ENCODE measurements around the gene B3GALT4. TPM values are rescaled to one million over a fixed set of nuclear protein-coding genes. Genes with fewer than 3 reads are reported as not detected.

B3GALT4 gene
- total RNA-seq (2.2 TPM), polyA plus RNA-seq (ENCODE audit: insufficient read depth in 1 of 8, insufficient read length in 8 of 8, low replicate concordance in 1 of 8) (1 to 10 TPM; 1.5 to 2.6 (median 1.9) TPM)
- long read RNA-seq, donor 1, partial matches to known transcripts, result 0 of 3 reads
- long read RNA-seq, donor 1, other reads (novel, unspliced or antisense), result 0 of 3 reads
- long read RNA-seq, donor 2, result 0 reads
- long read RNA-seq, donor 3, partial matches to known transcripts, result 0 of 2 reads
- long read RNA-seq, donor 3, other reads (novel, unspliced or antisense), result 0 of 2 reads
- long read RNA-seq, donor 4, partial matches to known transcripts, result 0 of 2 reads
- long read RNA-seq, donor 4, other reads (novel, unspliced or antisense), result 0 of 2 reads
- long read RNA-seq, donor 5, partial matches to known transcripts, result 0 of 3 reads
- long read RNA-seq, donor 5, other reads (novel, unspliced or antisense), result 0 of 3 reads
- long read RNA-seq, donor 6, partial matches to known transcripts, result 0 of 3 reads
- long read RNA-seq, donor 6, other reads (novel, unspliced or antisense), result 0 of 3 reads
- long read RNA-seq, donor 7, partial matches to known transcripts, result 0 of 2 reads
- long read RNA-seq, donor 7, other reads (novel, unspliced or antisense), result 0 of 2 reads
- long read RNA-seq, donor 8, partial matches to known transcripts, result 0 of 2 reads
- long read RNA-seq, donor 8, other reads (novel, unspliced or antisense), result 0 of 2 reads
- long read RNA-seq, donor 9, partial matches to known transcripts, result 5 of 14 reads
- long read RNA-seq, donor 9, other reads (novel, unspliced or antisense), result 7 of 14 reads
- long read RNA-seq, donor 10, partial matches to known transcripts, result 0 of 2 reads
- long read RNA-seq, donor 10, other reads (novel, unspliced or antisense), result 0 of 2 reads
- long read RNA-seq, donor 11, result 0 reads

- WGBS (ENCODE audit: insufficient coverage), result 2% methylated on average over 80 of the region's 80 CpGs
- peak within 1 kb of the TSS; percentile 62 for H3K4me3 ChIP-seq (ENCODE audit: low read length)
- no peaks in the 10 kb centered on the region for H3K27me3 ChIP-seq (ENCODE audit: control insufficient read depth, insufficient read depth, low read length)
- H3K4me1 ChIP-seq (ENCODE audit: control insufficient read depth, insufficient read depth, low read length), result peaks cover 47% of the 10 kb centered on the region
- H3K36me3 ChIP-seq (ENCODE audit: control insufficient read depth, insufficient read depth, low read length), result peaks cover 70% of the 10 kb centered on the region
- no peaks in the 10 kb centered on the region for H3K9me3 ChIP-seq (replicated peaks; ENCODE audit: control insufficient read depth, low read depth, low read length)
- peak within 1 kb of the TSS; percentile 89 for H3K27ac ChIP-seq (ENCODE audit: low read length)
- DNase-seq, result peak; percentile 81
Observed at GRCh38 chr6:33276864-33277662, at the start of gene B3GALT4. B3GALT4 (plus strand) TSS chr6:33277123; CDS start chr6:33277420, 297 bp downstream.

- WGBS (ENCODE audit: insufficient coverage), result 5% methylated on average over 6 of the region's 6 CpGs
Observed at GRCh38 chr6:33235221-33235634, 41.7 kb upstream of the B3GALT4 start.

GRCh38 chr6:33236328-33236727, 40.6 kb upstream of the B3GALT4 start:
- no peak for DNase-seq
- no peak overlapping the region for H3K4me3 ChIP-seq (ENCODE audit: low read length)
- H3K27me3 ChIP-seq (ENCODE audit: control insufficient read depth, insufficient read depth, low read length), result peaks cover 2% of the 10 kb centered on the region
- peaks cover 8% of the 10 kb centered on the region for H3K4me1 ChIP-seq (ENCODE audit: control insufficient read depth, insufficient read depth, low read length)
- no peaks in the 10 kb centered on the region for H3K36me3 ChIP-seq (ENCODE audit: control insufficient read depth, insufficient read depth, low read length)
- H3K9me3 ChIP-seq (replicated peaks; ENCODE audit: control insufficient read depth, low read depth, low read length), result no peaks in the 10 kb centered on the region
- no peak overlapping the region for H3K27ac ChIP-seq (ENCODE audit: low read length)

More at GRCh38 chr6:33235221-33235634, 41.7 kb upstream of the B3GALT4 start:
- H3K9me3 ChIP-seq (replicated peaks; ENCODE audit: control insufficient read depth, low read depth, low read length), result no peaks in the 10 kb centered on the region
- peaks cover 8% of the 10 kb centered on the region for H3K4me1 ChIP-seq (ENCODE audit: control insufficient read depth, insufficient read depth, low read length)
- no peak overlapping the region for H3K27ac ChIP-seq (ENCODE audit: low read length)
- H3K36me3 ChIP-seq (ENCODE audit: control insufficient read depth, insufficient read depth, low read length), result no peaks in the 10 kb centered on the region
- H3K4me3 ChIP-seq (ENCODE audit: low read length), result no peak overlapping the region
- peaks cover 2% of the 10 kb centered on the region for H3K27me3 ChIP-seq (ENCODE audit: control insufficient read depth, insufficient read depth, low read length)
- DNase-seq, result no peak

GRCh38 chr6:33236852-33237251, 40.1 kb upstream of the B3GALT4 start:
- 82% methylated on average over 6 of the region's 6 CpGs for WGBS (ENCODE audit: insufficient coverage)
- H3K36me3 ChIP-seq (ENCODE audit: control insufficient read depth, insufficient read depth, low read length), result no peaks in the 10 kb centered on the region
- H3K4me3 ChIP-seq (ENCODE audit: low read length), result no peak overlapping the region
- no peaks in the 10 kb centered on the region for H3K9me3 ChIP-seq (replicated peaks; ENCODE audit: control insufficient read depth, low read depth, low read length)
- peaks cover 2% of the 10 kb centered on the region for H3K27me3 ChIP-seq (ENCODE audit: control insufficient read depth, insufficient read depth, low read length)
- peaks cover 8% of the 10 kb centered on the region for H3K4me1 ChIP-seq (ENCODE audit: control insufficient read depth, insufficient read depth, low read length)
- no peak for DNase-seq
- no peak overlapping the region for H3K27ac ChIP-seq (ENCODE audit: low read length)

- Histone ChIP-seq H3K4me3 (ENCODE audit: low read length) (no peak overlapping the region), H3K4me1 (ENCODE audit: control insufficient read depth, insufficient read depth, low read length) (peaks cover 8% of the 10 kb centered on the region), H3K9me3 (replicated peaks; ENCODE audit: control insufficient read depth, low read depth, low read length) (no peaks in the 10 kb centered on the region), H3K27ac (ENCODE audit: low read length) (no peak overlapping the region), H3K27me3 (ENCODE audit: control insufficient read depth, insufficient read depth, low read length) (peaks cover 2% of the 10 kb centered on the region), H3K36me3 (ENCODE audit: control insufficient read depth, insufficient read depth, low read length) (no peaks in the 10 kb centered on the region)
- WGBS (ENCODE audit: insufficient coverage), result 40% methylated on average over 1 of the region's 2 CpGs
- DNase-seq, result no peak
Observed at GRCh38 chr6:33237741-33238140, 39.2 kb upstream of the B3GALT4 start.

GRCh38 chr6:33241968-33242367, 35.0 kb upstream of the B3GALT4 start:
- Histone ChIP-seq H3K27ac (ENCODE audit: low read length) (no peak overlapping the region), H3K9me3 (replicated peaks; ENCODE audit: control insufficient read depth, low read depth, low read length) (no peaks in the 10 kb centered on the region), H3K4me1 (ENCODE audit: control insufficient read depth, insufficient read depth, low read length) (no peaks in the 10 kb centered on the region), H3K36me3 (ENCODE audit: control insufficient read depth, insufficient read depth, low read length) (no peaks in the 10 kb centered on the region), H3K27me3 (ENCODE audit: control insufficient read depth, insufficient read depth, low read length) (peaks cover 8% of the 10 kb centered on the region), H3K4me3 (ENCODE audit: low read length) (no peak overlapping the region)
- DNase-seq, result no peak
- WGBS (ENCODE audit: insufficient coverage), result no CpG with 5 or more reads among the region's 3 CpGs

- Histone ChIP-seq H3K27me3 (ENCODE audit: control insufficient read depth, insufficient read depth, low read length) (peaks cover 11% of the 10 kb centered on the region), H3K4me1 (ENCODE audit: control insufficient read depth, insufficient read depth, low read length) (peaks cover 7% of the 10 kb centered on the region), H3K9me3 (replicated peaks; ENCODE audit: control insufficient read depth, low read depth, low read length) (no peaks in the 10 kb centered on the region), H3K36me3 (ENCODE audit: control insufficient read depth, insufficient read depth, low read length) (no peaks in the 10 kb centered on the region), H3K4me3 (ENCODE audit: low read length) (no peak overlapping the region), H3K27ac (ENCODE audit: low read length) (no peak overlapping the region)
- WGBS (ENCODE audit: insufficient coverage), result no CpG with 5 or more reads among the region's 1 CpG
- DNase-seq, result no peak
Observed at GRCh38 chr6:33243476-33243875, 33.4 kb upstream of the B3GALT4 start.

GRCh38 chr6:33247977-33248642, 28.8 kb upstream of the B3GALT4 start:
- H3K27me3 ChIP-seq (ENCODE audit: control insufficient read depth, insufficient read depth, low read length), result peaks cover 9% of the 10 kb centered on the region
- DNase-seq, result peak; percentile 92
- H3K36me3 ChIP-seq (ENCODE audit: control insufficient read depth, insufficient read depth, low read length), result peaks cover 13% of the 10 kb centered on the region
- WGBS (ENCODE audit: insufficient coverage), result under 1% methylated on average over 24 of the region's 28 CpGs
- H3K4me3 ChIP-seq (ENCODE audit: low read length), result peak overlapping the region; percentile 65
- no peaks in the 10 kb centered on the region for H3K9me3 ChIP-seq (replicated peaks; ENCODE audit: control insufficient read depth, low read depth, low read length)
- H3K27ac ChIP-seq (ENCODE audit: low read length), result peak overlapping the region; percentile 91
- peaks cover 25% of the 10 kb centered on the region for H3K4me1 ChIP-seq (ENCODE audit: control insufficient read depth, insufficient read depth, low read length)

GRCh38 chr6:33248643-33248931, 28.3 kb upstream of the B3GALT4 start:
- 2% methylated on average over 18 of the region's 18 CpGs for whole genome bisulfite sequencing (ENCODE audit: insufficient coverage)
- DNase-seq, result no peak
- peaks cover 13% of the 10 kb centered on the region for H3K36me3 ChIP-seq (ENCODE audit: control insufficient read depth, insufficient read depth, low read length)
- H3K27me3 ChIP-seq (ENCODE audit: control insufficient read depth, insufficient read depth, low read length), result peaks cover 8% of the 10 kb centered on the region
- peaks cover 25% of the 10 kb centered on the region for H3K4me1 ChIP-seq (ENCODE audit: control insufficient read depth, insufficient read depth, low read length)
- peak overlapping the region; percentile 91 for H3K27ac ChIP-seq (ENCODE audit: low read length)
- peak overlapping the region; percentile 65 for H3K4me3 ChIP-seq (ENCODE audit: low read length)
- no peaks in the 10 kb centered on the region for H3K9me3 ChIP-seq (replicated peaks; ENCODE audit: control insufficient read depth, low read depth, low read length)

Data from muscle of leg (tissue), 16 donors.